Chondrocyte (in vitro differentiated cells): ENCODE data around the gene SPHKAP. TPM values are rescaled to one million over a fixed set of nuclear protein-coding genes. Genes with fewer than 3 reads are reported as not detected.

Experiments
- DNase-seq: peaks from one replicate; pipeline ENCODE4 v3.0.0; 2021; ENCODE audit warnings: mixed read lengths, low spot score
- H3K27ac Mint-ChIP-seq: one replicate; pipeline ENCODE4 v1.8.0; 2021; ENCODE audit warnings: mild to moderate bottlenecking, moderate library complexity, mixed read lengths; ENCODE audit not compliant: unreplicated experiment
- H3K27me3 Mint-ChIP-seq: 2 replicates; pipeline ENCODE4 v1.8.0; 2021; ENCODE audit warnings: low read depth, mixed read lengths
- H3K36me3 Mint-ChIP-seq: 2 replicates; pipeline ENCODE4 v1.8.0; 2021; ENCODE audit warnings: low read depth, mixed read lengths
- H3K4me1 Mint-ChIP-seq: 2 replicates; pipeline ENCODE4 v1.8.0; 2021; ENCODE audit warnings: low read depth, mild to moderate bottlenecking, mixed read lengths
- H3K4me3 Mint-ChIP-seq: one replicate; pipeline ENCODE4 v1.8.0; 2021; ENCODE audit warnings: mild to moderate bottlenecking, moderate library complexity, mixed read lengths; ENCODE audit not compliant: unreplicated experiment
- H3K9me3 Mint-ChIP-seq: 2 replicates; pipeline ENCODE4 v1.8.0; 2021; ENCODE audit warnings: low read depth, mixed read lengths
- total RNA-seq: library from RNA; stranded (reverse); gene quantifications from 3 replicates; pipeline ENCODE4 v1.2.1, GENCODE V29; 2021
- TF ChIP-seq, protein P1 (sequence below): fragments of 200-600 bp; sonication (generic); IDR thresholded peaks from 2 replicates; pipeline ENCODE4 v1.5.0; 2021; ENCODE audit warnings: antibody characterized with exemption, mild to moderate bottlenecking, moderate library complexity

The SPHKAP gene
- total RNA-seq, 1 donor from 2014 or later: not detected

DNA sequence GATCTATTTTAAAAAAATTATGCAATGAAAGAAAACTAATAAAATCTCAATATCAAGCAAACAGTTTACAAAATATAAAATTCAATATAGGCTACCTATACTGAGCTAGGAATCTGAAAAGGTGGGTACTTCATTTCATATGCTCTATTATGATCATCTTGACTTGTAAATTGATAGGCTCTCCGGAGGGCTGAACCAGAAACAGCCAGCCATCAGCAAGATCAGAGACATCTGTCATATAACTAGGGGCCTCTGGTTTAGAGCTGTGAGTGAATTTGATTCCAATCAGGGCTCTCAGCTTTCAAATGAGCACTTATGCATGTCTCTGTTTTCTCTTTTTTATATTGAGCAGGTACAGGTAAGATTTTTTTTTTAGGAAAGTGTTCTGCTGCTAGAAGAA, 114.2 kb downstream of the SPHKAP start:
- DNase-seq: no peak
- Mint-ChIP-seq H3K36me3 (no peaks in the 10 kb centered on the region), H3K27me3 (no peaks in the 10 kb centered on the region), H3K9me3 (no peaks in the 10 kb centered on the region), H3K27ac (no peak overlapping the region), H3K4me1 (no peaks in the 10 kb centered on the region), H3K4me3 (no peak overlapping the region)
- TF ChIP-seq, protein P1, sequence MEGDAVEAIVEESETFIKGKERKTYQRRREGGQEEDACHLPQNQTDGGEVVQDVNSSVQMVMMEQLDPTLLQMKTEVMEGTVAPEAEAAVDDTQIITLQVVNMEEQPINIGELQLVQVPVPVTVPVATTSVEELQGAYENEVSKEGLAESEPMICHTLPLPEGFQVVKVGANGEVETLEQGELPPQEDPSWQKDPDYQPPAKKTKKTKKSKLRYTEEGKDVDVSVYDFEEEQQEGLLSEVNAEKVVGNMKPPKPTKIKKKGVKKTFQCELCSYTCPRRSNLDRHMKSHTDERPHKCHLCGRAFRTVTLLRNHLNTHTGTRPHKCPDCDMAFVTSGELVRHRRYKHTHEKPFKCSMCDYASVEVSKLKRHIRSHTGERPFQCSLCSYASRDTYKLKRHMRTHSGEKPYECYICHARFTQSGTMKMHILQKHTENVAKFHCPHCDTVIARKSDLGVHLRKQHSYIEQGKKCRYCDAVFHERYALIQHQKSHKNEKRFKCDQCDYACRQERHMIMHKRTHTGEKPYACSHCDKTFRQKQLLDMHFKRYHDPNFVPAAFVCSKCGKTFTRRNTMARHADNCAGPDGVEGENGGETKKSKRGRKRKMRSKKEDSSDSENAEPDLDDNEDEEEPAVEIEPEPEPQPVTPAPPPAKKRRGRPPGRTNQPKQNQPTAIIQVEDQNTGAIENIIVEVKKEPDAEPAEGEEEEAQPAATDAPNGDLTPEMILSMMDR: no peak

GRCh38 chr2:228066126-228066798, 115.2 kb downstream of the SPHKAP start:
- Mint-ChIP-seq H3K27ac (no peak overlapping the region), H3K36me3 (no peaks in the 10 kb centered on the region), H3K4me1 (no peaks in the 10 kb centered on the region), H3K4me3 (no peak overlapping the region), H3K27me3 (no peaks in the 10 kb centered on the region), H3K9me3 (no peaks in the 10 kb centered on the region)
- TF ChIP-seq, protein P1: no peak
- no peak for DNase-seq

DNA sequence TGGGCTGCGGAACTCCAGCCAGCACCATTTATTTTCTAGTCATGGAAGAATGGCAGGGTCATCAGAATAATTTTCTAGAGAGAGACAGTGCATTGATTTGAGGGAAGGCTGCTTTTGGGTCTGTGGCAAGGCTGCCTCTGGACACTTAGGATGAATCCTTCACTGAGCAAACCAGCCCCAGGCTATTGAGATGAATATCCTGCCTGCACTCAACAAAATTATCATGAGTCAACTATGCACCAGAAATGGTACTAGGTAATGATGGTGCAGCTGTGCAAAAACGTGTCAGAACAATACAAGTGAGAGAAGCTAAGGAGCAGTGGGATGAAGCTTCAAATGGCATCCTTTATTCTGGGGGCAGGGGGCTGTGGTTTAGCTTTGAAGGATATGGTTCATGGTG, 115.8 kb downstream of the SPHKAP start:
- Mint-ChIP-seq H3K4me1 (no peaks in the 10 kb centered on the region), H3K27ac (no peak overlapping the region), H3K36me3 (no peaks in the 10 kb centered on the region), H3K9me3 (no peaks in the 10 kb centered on the region), H3K4me3 (no peak overlapping the region), H3K27me3 (no peaks in the 10 kb centered on the region)
- no peak for DNase-seq
- TF ChIP-seq, protein P1: no peak

DNA sequence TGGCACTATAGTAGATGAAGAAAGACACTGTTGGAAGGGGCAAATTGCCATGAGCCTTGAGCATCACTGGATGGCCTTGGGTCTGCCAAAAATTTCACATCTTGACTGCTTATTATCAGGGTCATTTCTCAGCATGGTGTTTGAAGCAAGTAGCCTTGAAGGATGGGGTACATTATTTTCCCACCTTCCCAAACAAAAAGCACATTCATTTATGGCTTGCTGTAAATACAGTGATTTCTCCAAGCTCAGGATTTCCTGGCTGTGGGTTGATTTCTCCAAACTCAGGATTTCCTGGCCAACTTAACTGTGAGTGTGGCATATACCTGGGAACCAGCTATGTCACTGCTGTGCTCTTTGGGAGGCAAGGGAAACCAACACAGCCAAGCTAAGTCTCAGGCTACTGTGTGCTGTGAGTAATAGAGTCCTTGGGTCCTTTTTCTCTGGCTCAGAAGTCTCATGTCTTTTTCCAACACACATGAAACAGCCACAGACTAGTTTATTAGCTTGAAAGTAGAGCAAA, 116.6 kb downstream of the SPHKAP start:
- DNase-seq: no peak
- Mint-ChIP-seq H3K27ac (no peak overlapping the region), H3K9me3 (no peaks in the 10 kb centered on the region), H3K4me3 (no peak overlapping the region), H3K36me3 (no peaks in the 10 kb centered on the region), H3K4me1 (no peaks in the 10 kb centered on the region), H3K27me3 (no peaks in the 10 kb centered on the region)
- TF ChIP-seq, protein P1: no peak

DNA sequence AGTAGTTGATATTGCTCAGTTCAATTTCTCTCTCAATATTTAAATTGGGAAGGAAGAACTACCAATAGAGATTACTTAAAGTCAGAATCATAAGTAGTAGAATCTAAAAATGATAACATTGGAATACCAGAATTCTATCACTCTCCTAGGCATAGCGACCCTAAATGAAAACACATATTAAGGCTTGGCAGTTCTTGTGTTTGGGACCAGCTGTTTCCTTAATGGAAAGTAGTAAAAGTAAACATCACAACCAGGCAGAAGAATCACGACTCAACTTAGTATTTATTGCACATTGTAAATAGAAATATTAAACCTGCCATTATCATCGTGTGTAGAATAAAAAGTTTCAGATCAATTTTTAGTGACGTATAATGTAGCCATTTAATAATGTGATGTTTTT, 117.5 kb downstream of the SPHKAP start:
- H3K27ac Mint-ChIP-seq: no peak overlapping the region
- TF ChIP-seq, protein P1: no peak

More for the DNA sequence above, 117.5 kb downstream of the SPHKAP start:
- no peaks in the 10 kb centered on the region for H3K36me3 Mint-ChIP-seq
- DNase-seq: no peak
- no peaks in the 10 kb centered on the region for H3K4me1 Mint-ChIP-seq
- H3K27me3 Mint-ChIP-seq: no peaks in the 10 kb centered on the region
- H3K9me3 Mint-ChIP-seq: no peaks in the 10 kb centered on the region
- no peak overlapping the region for H3K4me3 Mint-ChIP-seq
